T-helper 2 cell treated with Interferon-gamma antibody and Interleukin-4, amounts not matched to agents 5 μg/mL and 100 μg/mL, for 36 hours (primary cell): ENCODE results near the gene ACACA.

Experiments used
- DNase-seq: peaks from one replicate; pipeline ENCODE4 v3.0.0; 2021; ENCODE audit warnings: low spot score
- H3K27ac Mint-ChIP-seq: one replicate; pipeline ENCODE4 v1.8.0; 2021; ENCODE audit warnings: mild to moderate bottlenecking, mixed read lengths
- H3K27me3 Mint-ChIP-seq: one replicate; pipeline ENCODE4 v1.8.0; 2021; ENCODE audit warnings: low read depth, mixed read lengths
- H3K36me3 Mint-ChIP-seq: one replicate; pipeline ENCODE4 v1.8.0; 2021; ENCODE audit warnings: low read depth, mixed read lengths
- H3K4me1 Mint-ChIP-seq: one replicate; pipeline ENCODE4 v1.8.0; 2021; ENCODE audit warnings: low read depth, mixed read lengths
- H3K4me3 Mint-ChIP-seq: one replicate; pipeline ENCODE4 v1.8.0; 2022; ENCODE audit warnings: mild to moderate bottlenecking, moderate library complexity, mixed read lengths
- H3K9me3 Mint-ChIP-seq: one replicate; pipeline ENCODE4 v1.8.0; 2021; ENCODE audit warnings: mixed read lengths

The ACACA gene

DNA sequence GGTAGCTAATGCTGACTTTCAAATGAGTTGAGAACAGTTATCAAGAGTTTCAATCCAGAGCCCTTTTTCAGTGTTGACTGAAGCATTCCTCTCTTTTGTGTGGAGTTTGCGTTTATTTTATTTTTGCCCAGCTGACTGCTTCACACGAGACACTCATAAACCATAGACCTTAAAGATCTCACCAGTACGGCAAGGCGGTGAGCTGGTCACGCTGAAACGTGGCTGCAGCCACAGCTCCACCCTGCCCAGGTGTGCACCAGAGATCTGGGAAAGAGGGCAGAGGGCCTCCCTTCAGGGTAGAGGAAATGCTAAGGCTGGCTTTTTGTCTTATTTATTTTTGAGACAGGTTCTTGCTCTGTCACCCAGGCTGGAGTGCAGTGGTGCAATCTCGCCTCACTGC is 345.7 kb downstream of the ACACA start:
- Mint-ChIP-seq H3K27me3 (peaks cover 5% of the 10 kb centered on the region), H3K36me3 (peaks cover 9% of the 10 kb centered on the region), H3K4me1 (no peaks in the 10 kb centered on the region), H3K27ac (no peak overlapping the region), H3K4me3 (no peak overlapping the region), H3K9me3 (no peaks in the 10 kb centered on the region)
- DNase-seq = no peak

DNA sequence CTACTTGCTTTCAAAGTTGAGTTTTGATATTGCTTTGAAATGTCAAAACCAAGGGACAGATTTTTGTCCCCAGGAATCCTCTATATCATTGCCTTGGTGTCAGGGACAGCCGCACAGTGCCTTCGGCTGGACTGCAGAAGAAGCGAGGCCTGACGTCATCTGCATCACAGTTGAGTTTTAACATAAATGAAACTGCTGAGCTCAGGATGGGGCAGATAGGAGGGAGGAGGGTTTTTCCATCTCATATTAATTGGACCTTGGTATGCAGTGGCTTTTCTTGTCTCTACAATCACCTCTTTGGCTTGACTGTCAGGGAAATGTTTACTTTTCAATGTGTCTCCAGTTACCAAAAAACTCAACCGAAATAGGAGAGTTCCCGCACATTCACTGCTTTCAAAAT is 346.5 kb downstream of the ACACA start:
- Mint-ChIP-seq H3K9me3 (no peaks in the 10 kb centered on the region), H3K4me3 (no peak overlapping the region), H3K36me3 (peaks cover 9% of the 10 kb centered on the region), H3K4me1 (no peaks in the 10 kb centered on the region), H3K27me3 (peaks cover 3% of the 10 kb centered on the region), H3K27ac (no peak overlapping the region)
- DNase-seq = no peak

DNA sequence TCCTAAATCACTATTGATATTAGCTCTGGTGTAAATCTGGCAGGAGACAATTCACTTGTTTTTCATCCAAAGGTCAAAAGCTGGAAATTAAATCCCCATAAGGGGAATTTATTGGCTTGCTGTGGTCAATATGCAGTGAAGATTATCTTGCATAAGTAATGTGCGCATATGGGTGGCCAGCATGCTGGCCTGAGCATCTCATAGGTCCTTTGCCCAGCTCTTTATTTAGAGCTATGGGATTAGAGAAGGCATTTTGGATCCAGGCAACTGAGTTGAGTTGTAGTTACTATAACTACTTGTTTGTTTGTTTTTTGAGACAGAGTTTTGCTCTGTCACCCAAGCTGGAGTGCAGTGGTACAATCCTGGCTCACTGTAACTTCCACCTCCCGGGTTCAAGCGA is 347.1 kb downstream of the ACACA start:
- Mint-ChIP-seq H3K36me3 (peaks cover 9% of the 10 kb centered on the region), H3K4me1 (no peaks in the 10 kb centered on the region), H3K27me3 (no peaks in the 10 kb centered on the region), H3K4me3 (no peak overlapping the region), H3K9me3 (no peaks in the 10 kb centered on the region), H3K27ac (no peak overlapping the region)
- no peak for DNase-seq

DNA sequence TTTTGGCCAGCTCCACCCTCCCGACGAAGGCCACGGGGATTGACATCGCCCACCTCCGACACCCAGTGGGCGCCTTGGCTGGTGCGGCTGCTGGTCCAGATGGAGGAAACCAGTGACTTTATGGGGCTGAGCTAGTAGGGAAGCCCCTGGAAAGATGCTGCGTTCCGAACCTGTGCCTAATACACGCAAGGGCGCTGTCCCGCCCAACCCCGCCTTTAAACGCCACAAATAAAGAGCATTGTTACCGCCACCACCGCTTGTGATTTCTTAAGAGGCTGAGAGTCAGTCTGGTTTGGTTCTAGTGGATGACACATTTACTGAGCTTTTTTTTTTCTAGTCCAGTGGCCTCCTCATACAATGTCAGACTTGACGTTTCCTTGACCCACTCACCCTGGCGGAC is 350.0 kb downstream of the ACACA start:
- no peak overlapping the region for H3K4me3 Mint-ChIP-seq
- H3K9me3 Mint-ChIP-seq = no peaks in the 10 kb centered on the region
- H3K27me3 Mint-ChIP-seq = no peaks in the 10 kb centered on the region
- H3K36me3 Mint-ChIP-seq = peaks cover 10% of the 10 kb centered on the region
- no peak for DNase-seq
- H3K4me1 Mint-ChIP-seq = no peaks in the 10 kb centered on the region
- no peak overlapping the region for H3K27ac Mint-ChIP-seq

DNA sequence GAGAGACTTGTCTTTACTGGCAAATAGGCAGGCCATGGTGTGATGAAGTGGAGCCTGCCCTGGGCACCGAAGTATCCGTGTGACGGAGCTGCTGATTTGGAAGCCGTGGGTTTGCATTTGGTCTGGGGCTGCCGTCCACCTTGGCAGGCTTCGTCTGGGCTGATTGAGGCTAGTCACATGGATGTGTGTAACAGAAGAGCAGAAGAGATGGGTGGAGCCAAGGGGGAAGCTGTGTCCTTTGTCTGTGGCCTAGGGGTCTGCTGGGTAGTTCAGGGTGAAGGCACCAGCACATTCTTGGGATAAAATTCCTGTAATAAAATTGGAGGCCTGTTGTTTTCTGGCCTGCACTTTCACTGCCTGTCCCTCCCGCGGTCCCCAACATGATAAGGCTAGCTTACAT is 351.7 kb downstream of the ACACA start:
- no peak for DNase-seq
- H3K4me1 Mint-ChIP-seq = no peaks in the 10 kb centered on the region
- no peak overlapping the region for H3K27ac Mint-ChIP-seq
- H3K9me3 Mint-ChIP-seq = no peaks in the 10 kb centered on the region
- no peak overlapping the region for H3K4me3 Mint-ChIP-seq
- H3K36me3 Mint-ChIP-seq = peaks cover 10% of the 10 kb centered on the region
- no peaks in the 10 kb centered on the region for H3K27me3 Mint-ChIP-seq

DNA sequence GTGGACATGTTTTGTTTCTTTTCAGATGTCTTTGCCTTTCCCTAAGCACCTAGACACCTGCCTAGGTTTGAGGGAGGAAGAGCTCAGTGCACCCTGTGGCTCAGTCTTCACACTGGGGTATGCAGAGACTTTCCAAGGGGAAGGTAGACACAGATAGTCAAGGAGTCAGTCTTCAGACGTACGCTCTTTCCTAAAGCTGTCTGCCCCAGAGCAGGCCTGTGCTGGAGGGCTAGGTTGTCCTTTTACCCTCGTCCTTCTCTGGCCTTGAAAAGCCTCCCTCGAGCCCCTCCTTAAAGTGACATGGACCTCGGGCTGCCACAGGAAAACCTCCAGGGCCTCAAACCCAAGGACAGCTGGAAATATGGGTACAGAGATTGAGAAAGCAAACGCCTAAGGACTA is 354.2 kb downstream of the ACACA start:
- Mint-ChIP-seq H3K9me3 (no peaks in the 10 kb centered on the region), H3K36me3 (peaks cover 10% of the 10 kb centered on the region), H3K27ac (no peak overlapping the region), H3K27me3 (no peaks in the 10 kb centered on the region), H3K4me3 (no peak overlapping the region), H3K4me1 (peaks cover 5% of the 10 kb centered on the region)
- no peak for DNase-seq

DNA sequence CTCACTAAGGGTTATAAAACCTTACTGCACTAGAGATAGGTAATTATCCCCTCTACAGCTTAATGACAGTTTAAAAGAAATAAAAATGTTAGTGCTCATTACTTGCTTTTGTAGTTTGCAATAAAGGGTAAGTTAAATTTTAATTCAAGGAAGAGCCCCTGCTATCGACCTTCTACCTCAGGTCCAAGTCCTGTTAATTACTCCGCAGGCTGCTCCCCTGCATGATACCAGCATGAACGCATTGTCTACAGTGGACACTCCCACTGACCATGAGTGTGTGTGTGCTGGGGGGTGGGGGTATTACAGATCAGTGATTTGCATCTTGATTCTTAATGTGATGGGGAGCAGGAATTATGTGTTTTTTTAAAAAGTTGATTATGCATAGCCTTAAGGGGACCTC is 354.8 kb downstream of the ACACA start:
- Mint-ChIP-seq H3K27me3 (no peaks in the 10 kb centered on the region), H3K27ac (no peak overlapping the region), H3K4me1 (peaks cover 6% of the 10 kb centered on the region), H3K9me3 (no peaks in the 10 kb centered on the region), H3K4me3 (no peak overlapping the region), H3K36me3 (peaks cover 7% of the 10 kb centered on the region)
- no peak for DNase-seq

DNA sequence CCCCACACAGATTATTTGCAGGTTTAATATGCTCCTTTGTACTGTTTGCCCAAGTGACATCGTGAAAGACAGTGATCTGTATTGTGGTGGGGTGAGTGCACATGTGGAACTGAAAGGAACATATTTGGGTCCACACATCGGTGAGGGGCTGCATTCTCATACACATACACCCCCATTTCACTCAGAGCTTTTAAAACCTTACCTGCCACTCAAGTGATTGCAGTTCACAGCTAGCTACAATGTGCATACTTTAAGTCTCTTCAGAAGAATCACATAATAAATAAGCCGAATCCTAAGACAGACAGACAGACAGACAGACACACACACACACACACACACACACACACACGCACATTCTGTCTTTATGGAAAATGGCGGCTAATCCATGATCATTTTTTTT is 355.3 kb downstream of the ACACA start:
- DNase-seq = no peak
- H3K9me3 Mint-ChIP-seq = no peaks in the 10 kb centered on the region
- H3K4me1 Mint-ChIP-seq = peaks cover 6% of the 10 kb centered on the region
- H3K36me3 Mint-ChIP-seq = peaks cover 5% of the 10 kb centered on the region
- H3K27ac Mint-ChIP-seq = no peak overlapping the region
- H3K27me3 Mint-ChIP-seq = no peaks in the 10 kb centered on the region
- no peak overlapping the region for H3K4me3 Mint-ChIP-seq

DNA sequence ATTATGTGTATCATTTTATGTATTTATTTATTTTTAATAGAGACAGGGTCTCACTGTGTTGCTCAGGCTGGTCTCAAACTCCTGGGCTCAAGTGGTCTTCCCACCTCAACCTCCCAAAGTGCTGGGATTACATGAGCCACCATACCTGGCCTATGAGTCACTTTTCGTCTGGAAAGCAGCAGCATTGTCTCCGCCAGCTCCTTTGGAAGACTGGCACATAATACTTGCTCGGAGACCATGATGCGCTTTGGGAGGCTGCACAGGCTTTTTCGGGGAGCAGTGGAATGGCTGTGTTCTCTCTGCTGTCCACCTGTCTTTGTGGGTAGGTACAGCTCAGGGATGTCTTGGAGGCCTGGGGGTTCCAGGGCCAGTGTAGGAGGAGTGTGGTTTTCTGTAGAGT is 355.7 kb downstream of the ACACA start:
- Mint-ChIP-seq H3K4me3 (no peak overlapping the region), H3K36me3 (peaks cover 5% of the 10 kb centered on the region), H3K27ac (no peak overlapping the region), H3K9me3 (no peaks in the 10 kb centered on the region), H3K4me1 (peaks cover 6% of the 10 kb centered on the region), H3K27me3 (no peaks in the 10 kb centered on the region)
- no peak for DNase-seq

DNA sequence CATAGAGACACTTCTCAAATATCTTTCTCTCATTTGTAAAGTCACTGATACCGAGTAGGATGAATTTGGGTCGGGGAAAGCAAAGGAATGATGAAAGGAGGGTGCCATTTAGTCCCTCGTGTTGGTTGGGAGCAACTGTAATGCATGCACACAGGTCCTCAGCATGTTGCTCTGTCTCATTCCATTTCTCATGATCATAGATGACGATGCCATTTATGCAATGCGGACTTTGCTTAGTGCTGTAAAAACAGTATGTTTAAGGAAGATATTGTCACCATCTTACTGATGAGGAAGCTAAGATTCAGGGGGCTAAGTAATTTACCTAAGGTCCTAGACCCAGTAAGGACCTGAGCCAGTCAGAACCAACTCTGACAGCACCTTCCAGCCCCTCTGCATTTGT is 357.8 kb downstream of the ACACA start:
- Mint-ChIP-seq H3K9me3 (no peaks in the 10 kb centered on the region), H3K27ac (no peak overlapping the region), H3K4me1 (peaks cover 6% of the 10 kb centered on the region), H3K4me3 (no peak overlapping the region), H3K27me3 (no peaks in the 10 kb centered on the region), H3K36me3 (peaks cover 5% of the 10 kb centered on the region)
- no peak for DNase-seq

DNA sequence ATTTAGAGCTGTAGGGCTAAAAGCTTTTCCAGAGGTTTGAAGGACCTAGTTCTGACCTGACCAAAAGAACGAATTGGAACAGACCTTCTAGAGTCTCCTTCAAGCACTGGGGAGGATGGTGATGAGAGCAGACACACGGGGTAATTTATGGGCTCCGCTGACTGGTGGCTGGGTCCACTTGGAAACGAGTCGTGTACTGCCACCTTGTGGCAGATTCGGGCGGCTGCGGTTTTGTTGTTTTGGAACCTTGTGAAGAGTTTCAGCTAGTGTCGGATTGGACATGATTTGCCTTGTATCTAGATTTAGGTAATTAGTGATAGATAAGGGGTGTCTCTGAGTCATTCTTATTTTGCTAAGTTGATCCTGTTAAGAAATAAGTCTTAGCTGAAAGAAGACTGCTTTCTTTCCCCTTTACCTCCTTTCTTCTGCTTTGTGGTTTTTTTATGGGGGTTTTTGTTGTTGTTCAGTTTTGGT is 359.0 kb downstream of the ACACA start:
- H3K9me3 Mint-ChIP-seq = no peaks in the 10 kb centered on the region
- peak; percentile 69 for DNase-seq
- no peaks in the 10 kb centered on the region for H3K27me3 Mint-ChIP-seq
- H3K4me1 Mint-ChIP-seq = peaks cover 8% of the 10 kb centered on the region
- peak overlapping the region; percentile 28 for H3K27ac Mint-ChIP-seq
- no peak overlapping the region for H3K4me3 Mint-ChIP-seq
- peaks cover 7% of the 10 kb centered on the region for H3K36me3 Mint-ChIP-seq

DNA sequence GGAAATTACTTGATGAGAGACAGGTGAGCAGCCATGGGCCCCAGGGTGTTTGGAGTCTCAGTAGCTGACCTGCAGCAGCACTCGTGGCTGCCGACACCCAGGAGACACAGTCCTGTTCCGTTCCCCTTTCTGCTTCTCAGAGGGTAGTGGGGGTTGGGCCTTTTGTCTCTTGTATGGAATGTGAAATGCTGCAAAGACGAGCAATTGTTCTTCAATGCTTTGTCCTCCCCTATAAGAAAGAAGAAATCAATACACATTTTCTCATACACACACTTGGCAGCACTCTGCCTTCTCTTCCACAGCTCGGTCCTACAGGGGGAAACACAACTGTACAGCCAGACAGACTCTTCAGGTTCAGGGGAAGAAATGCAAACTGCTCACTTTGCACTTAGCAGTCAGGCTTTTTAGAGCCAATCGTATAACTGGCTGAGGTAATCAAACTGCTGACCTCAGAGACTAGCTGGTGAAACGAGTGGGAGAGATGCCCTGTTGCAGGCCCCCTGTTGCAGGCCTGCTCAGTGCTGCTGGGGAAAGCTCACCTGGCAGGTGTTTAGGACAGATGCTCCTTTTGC is 361.2 kb downstream of the ACACA start:
- Mint-ChIP-seq H3K9me3 (no peaks in the 10 kb centered on the region), H3K4me1 (peaks cover 8% of the 10 kb centered on the region), H3K4me3 (no peak overlapping the region), H3K27me3 (no peaks in the 10 kb centered on the region), H3K36me3 (peaks cover 7% of the 10 kb centered on the region), H3K27ac (no peak overlapping the region)
- no peak for DNase-seq

DNA sequence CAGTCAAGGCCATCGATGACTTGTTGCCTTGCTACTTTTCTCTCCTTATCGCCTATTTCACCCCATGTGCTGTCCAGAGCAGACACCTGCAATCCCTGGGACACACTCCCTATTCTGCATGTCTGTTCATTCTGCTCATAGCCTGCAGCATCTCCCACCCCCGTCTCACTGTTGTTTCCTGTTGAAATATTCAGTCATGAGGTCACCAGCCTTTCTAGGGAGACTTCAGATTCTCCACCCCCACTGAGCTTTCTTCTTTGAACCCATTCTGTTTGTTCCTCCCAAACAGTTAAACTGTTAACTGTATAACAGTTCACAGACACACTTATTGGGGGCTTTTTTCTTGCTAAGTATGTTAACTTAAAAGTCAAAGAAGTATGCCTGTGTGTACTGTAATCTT is 363.4 kb downstream of the ACACA start:
- DNase-seq = no peak
- Mint-ChIP-seq H3K9me3 (no peaks in the 10 kb centered on the region), H3K4me1 (peaks cover 8% of the 10 kb centered on the region), H3K36me3 (peaks cover 7% of the 10 kb centered on the region), H3K4me3 (no peak overlapping the region), H3K27ac (no peak overlapping the region), H3K27me3 (no peaks in the 10 kb centered on the region)

DNA sequence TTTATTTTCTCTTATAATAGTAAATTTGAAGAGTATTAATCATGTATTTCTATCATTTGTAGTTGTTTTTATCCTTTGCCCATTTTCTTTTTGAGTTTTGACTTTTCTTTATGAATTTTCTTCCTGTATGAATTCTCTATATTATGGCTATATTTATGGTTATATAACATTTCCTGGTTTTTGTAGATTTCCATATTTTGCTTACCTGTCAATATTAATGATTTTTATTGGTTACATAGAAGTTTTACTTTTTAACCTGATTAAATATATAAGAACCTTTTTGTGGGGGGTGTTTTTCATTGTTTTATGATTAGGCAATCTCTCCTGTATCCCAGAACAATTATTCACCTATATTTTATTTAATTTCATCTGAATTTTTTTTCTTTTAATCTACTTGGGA is 364.7 kb downstream of the ACACA start:
- DNase-seq = no peak
- Mint-ChIP-seq H3K36me3 (peaks cover 3% of the 10 kb centered on the region), H3K4me3 (no peak overlapping the region), H3K27me3 (no peaks in the 10 kb centered on the region), H3K27ac (no peak overlapping the region), H3K4me1 (peaks cover 2% of the 10 kb centered on the region), H3K9me3 (no peaks in the 10 kb centered on the region)

DNA sequence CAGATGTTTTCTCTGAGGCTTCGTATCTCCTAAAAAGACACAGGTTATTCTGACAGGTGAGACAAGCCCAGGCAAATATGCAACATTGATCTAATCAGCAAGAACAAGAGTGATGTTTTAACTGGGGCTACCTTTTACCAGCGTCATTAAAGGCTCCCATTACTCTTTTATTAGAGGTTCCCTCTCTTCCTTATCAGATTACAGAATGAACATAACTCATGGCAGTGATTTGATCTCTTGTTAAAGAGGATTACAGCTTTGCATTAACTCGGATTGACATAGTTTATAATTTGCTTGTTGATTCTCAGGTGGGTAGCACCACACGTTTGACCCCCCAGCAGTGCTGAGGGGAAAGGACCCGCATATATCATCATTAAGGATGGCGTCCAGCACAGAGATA is 367.4 kb downstream of the ACACA start:
- Mint-ChIP-seq H3K9me3 (no peaks in the 10 kb centered on the region), H3K4me1 (peaks cover 2% of the 10 kb centered on the region), H3K27ac (no peak overlapping the region), H3K36me3 (peaks cover 15% of the 10 kb centered on the region), H3K4me3 (no peak overlapping the region), H3K27me3 (no peaks in the 10 kb centered on the region)
- no peak for DNase-seq
